Activated CD4-positive, CD25-positive, alpha-beta regulatory T cell treated with anti-CD3 and anti-CD28 coated beads, Interleukin-2, amount 50 U/mL, for 24 hours (primary cell): ENCODE results near the gene ERAP2.
"Not testable (repeated sequence)": the region's sequence is repeated elsewhere in the genome, so short reads cannot be mapped to it uniquely, and the experiment has no call there.

Experiments
- ATAC-seq, 2 donors: fragments of 150-1000 bp; cut with Tn5 transposase; one replicate each; pipeline ENCODE4 v1.10.0; 2021; ENCODE audit warnings: mild to moderate bottlenecking in 1 of 2, moderate library complexity in 1 of 2

Gene ERAP2

DNA sequence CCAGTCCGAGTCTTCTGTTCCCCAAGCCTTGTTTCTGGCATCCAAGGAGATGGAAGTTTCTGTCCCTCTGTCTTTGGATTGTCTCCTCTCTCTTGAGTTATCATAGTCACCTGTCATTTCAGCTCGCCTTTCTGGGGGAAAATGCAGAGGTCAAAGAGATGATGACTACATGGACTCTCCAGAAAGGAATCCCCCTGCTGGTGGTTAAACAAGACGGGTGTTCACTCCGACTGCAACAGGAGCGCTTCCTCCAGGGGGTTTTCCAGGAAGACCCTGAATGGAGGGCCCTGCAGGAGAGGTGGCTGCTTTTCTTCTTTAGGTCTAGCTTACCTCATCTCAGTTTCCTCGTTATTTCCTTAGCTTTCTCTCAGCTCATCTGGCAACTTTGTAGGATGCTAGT lies 25.1 kb downstream of the ERAP2 start:
- no peak for ATAC-seq

DNA sequence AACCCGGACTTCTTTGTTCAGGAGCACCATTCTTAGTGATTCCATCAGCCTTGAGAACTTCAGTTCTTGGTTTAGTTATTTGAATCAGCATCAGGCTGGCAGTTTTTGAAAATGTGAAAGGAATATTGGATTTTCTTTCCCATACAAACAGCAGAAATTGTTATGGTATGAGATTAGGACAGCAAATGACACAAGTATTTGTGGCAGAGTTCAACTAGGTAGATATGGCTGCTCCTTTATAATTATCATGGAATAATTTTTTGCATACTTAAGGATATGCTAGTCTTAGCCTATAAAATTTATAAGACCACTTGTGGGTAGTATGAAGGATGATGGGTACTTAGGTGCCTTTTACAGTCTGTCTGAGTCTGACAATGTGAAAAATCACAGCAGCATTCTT lies 25.5 kb downstream of the ERAP2 start:
- no peak for ATAC-seq

DNA sequence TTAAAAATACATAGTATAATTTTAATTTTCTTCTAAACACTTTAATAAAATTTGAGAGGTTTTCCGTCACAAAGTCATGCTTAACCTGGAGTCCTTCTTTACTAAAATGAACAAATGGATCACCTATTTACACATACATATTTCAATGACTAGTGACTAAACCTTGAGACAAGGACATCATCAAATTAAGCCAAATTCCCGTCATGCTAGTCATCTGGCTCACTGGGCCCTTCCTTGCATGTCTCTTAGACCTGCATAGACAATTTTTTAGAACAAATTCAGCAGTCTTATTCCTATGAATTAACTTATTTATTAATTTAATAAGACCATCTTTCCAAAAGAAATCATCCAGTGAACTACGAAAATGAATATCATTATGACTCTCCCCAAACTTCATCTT lies 26.6 kb downstream of the ERAP2 start:
- no peak for ATAC-seq

DNA sequence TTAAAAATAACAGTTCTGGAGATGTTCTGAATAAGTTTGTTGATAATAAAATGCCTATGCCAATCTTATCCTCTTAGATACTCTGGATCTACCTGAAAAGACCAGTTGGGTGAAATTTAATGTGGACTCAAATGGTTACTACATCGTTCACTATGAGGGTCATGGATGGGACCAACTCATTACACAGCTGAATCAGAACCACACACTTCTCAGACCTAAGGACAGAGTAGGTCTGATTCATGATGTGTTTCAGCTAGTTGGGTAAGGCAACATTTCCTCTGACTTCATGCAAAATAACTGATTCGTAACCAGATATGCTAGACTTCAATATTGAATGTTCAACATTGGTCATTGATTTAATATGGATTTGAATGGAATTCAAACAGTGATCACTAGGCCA lies 27.0 kb downstream of the ERAP2 start:
- ATAC-seq, result peak in 1 of 2 donors; percentile 60

DNA sequence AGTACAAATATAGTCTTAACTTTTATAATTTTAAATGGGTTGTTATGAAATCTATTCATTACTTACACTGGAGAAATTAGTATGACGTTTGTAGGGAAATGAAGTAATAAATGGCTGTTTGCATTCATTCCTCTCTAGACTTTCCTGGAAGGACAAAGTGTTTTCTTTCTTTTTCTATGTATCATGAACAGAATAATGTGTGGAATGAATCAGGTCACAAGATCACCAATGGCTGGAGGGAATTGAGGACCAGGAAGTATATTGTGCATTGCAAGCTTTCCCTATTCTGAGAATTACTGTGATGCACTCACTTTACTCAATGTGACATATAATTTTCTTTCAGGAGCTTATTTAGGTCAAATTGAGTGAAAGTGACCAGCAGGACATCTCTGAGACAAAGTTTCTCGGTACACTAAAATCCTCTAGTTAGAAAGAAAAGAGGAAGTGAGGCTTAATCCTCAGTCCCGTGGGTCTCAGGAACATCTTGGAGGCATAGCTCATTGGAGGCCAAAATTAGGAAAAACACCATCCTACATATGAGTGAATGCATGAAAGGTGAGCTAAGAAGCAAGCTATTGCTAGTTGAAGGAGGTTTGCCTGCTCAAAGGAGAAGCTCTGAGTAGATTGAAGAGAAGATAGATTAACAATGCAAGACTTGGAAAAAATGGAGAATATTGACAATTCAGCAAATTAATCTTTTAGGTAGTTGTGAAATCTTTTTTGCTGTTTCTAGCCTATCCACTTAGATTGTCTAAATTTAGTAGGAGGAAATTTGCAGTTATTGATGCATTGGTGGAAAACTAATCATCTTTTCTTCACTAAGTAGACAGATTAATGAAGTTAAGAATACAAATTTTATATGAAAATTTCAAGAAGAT lies 28.0 kb downstream of the ERAP2 start:
- no peak for ATAC-seq

DNA sequence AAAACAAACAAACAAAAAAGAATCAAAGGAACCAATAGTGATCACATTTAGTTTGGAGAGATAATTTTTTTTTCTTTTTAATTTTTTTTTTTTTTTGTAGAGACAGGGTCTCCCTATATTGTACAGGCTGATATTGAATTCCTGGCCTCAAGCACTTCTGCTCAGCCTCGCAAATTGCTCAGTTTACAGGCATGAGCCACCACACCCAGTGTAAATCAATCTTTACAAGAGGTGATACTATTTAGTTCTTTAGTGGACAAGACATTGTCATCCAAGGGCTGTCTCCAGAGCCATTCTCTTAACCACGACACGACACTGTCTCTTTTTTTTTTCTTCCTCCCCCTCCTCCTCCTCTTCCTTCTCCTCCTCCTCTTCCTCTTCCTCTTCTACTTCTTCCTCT lies 29.6 kb downstream of the ERAP2 start:
- ATAC-seq, result no peak

DNA sequence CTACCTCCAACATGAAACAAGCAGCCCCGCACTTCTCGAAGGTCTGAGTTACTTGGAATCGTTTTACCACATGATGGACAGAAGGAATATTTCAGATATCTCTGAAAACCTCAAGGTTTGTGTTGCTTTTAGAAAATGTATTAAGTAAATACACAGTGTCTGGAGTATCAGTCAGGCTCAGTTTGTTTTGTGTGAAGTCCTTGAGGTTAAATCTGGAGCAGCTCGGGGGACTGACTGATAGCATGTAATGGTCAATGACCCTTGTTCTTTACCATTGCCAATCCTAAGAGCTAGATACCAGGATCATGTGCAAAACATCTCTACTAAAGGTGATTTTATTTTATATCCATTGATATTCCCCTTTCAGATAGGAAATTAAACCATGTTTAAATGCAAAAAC lies 32.7 kb downstream of the ERAP2 start:
- ATAC-seq, result no peak

DNA sequence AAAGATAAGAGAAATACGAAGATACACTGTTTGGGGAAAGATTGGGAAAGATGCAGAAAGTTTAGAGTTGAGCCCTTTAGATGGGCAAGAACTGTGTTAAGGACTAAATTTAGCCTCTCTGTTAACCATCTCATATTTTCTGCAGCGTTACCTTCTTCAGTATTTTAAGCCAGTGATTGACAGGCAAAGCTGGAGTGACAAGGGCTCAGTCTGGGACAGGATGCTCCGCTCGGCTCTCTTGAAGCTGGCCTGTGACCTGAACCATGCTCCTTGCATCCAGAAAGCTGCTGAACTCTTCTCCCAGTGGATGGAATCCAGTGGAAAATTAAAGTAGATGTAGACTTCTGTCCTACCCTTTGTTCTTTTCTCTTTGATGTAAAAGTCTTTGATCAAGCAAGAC lies 33.1 kb downstream of the ERAP2 start:
- no peak for ATAC-seq

DNA sequence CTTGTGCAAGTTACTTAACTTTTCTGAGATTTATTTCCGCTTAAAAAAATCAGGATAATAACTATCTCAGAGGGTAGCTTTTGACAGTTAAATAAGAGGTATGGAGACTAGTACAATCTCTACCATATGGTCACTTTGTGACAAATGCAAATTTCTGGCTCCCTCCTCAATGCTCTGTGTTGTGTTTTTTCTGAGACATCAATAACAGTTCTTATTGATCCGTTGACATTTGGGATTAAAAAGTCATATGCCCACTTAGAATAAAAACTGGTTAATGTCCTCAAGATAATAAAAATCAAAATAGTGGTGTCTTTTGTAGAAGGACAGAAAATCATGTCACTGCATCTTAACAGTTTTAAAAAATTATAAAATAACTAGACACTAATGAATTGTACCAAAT lies 34.8 kb downstream of the ERAP2 start:
- no peak for ATAC-seq

DNA sequence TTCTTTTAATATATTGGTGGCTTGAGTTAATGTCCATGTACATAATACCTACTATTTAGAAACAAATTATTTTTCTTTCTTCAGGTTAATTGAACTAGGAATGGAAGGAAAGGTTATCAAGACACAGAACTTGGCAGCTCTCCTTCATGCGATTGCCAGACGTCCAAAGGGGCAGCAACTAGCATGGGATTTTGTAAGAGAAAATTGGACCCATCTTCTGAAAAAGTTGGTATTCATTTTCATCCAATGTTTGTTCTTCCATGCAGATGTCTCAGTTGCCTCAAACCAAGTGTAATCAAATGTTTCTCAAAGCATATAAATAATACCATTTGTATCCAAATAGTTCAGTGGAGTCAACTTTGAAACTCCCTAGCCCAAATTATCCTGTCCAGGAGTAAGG lies 36.9 kb downstream of the ERAP2 start:
- no peak for ATAC-seq

DNA sequence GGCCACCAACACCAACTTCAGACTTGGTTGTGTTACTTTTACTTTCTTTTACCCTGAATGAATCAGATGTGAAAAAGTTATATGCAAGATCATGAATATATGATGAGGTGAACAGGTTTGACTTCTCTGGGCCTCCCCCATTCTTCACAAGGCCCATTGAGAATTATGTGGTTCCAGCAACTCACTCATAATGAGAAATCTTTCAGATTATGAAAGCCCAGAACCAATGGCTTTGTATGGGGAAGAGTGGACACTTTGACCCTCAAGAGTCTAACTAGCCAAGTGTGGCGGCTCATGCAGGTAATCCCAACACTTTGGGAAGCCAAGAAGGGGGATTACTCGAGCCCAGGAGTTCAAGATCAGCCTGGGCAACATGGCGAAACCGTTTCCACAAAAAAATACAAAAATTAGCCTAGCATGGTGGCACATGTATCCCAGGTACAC lies 43.5 kb downstream of the ERAP2 start:
- ATAC-seq, result peak; percentile 90 to 95

DNA sequence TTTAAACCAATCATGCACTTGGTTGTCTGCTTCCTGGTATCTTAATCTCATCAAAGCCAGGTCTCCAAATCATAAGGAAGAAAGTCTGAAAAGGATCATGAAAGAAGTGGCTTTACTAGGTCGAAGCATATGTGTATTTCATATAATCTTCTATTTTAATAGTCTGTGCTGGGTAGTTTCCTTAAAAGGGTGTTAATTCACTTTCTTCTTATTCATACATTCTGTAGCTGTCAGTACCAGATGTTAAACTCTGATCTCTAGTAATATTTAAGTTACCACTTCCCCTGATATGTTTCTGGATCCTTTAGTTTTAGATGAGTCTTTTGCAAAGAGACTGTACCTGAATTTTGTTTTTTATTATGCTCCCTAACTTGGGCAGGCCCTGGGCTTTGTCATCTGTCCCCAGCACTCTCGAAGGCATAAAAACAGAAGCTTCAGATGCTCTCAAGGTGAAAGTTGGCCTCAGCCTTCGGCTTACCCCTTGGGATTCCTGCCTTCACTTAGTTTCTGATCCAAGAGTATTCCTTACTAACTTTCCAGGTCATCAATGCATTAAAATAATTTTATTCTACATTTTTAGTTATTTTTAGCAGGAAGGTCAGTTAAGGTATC lies 44.5 kb downstream of the ERAP2 start:
- no peak for ATAC-seq

DNA sequence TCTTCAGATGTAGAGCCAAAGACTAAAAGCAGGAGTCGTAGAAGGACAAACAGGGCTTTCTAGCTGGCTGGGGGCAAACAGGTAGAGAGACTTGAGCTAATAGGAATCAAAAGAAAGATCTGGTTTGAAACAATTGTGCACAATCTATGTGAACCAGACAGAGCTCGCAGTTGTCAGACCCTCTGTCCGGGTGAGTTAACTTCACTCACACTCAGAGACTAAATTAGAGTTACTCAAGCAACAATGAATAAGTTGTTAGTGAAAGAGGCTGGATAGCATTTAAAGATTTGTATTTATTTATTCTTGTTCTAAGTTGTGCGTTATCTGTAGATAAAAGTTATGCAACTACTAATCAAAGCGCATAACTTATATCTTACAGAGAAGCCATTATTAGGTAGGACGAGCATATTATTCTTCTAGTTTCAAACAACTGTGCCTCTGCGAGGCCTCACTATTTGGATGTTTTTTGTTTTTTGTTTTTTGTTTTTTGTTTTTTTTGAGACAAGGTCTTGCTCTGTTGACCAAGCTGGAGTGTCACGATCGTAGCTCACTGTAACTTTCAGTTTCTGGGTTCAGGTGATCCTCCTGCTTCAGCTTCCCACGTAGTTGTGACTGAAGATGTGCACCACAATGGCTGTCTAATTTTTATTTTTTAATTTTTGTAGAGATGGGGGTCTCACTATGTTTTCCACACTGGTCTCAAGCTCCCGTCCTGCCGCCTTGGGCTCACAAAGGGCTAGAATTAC lies 46.4 kb downstream of the ERAP2 start:
- no peak for ATAC-seq

DNA sequence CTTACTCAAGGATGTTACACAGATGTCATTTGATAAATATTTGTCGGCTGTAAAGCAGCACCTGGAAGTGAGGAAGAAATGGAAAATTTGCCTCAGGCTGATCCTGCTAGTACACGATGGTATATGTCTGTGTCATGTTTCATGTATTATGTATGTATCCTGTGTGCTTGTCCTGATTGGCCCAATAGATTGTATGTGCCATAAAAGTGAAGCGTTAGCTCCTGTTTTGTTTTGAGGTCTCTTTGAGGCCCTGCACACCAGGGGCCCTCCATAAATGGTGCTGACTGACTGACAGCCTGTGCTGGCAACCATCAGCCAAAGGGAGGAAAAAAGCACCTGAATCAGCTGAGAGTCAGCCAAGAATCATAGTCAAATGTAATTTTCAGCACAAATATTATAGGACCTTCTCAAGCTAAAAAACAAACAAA lies 47.7 kb downstream of the ERAP2 start:
- peak; percentile 25 to 44 for ATAC-seq

DNA sequence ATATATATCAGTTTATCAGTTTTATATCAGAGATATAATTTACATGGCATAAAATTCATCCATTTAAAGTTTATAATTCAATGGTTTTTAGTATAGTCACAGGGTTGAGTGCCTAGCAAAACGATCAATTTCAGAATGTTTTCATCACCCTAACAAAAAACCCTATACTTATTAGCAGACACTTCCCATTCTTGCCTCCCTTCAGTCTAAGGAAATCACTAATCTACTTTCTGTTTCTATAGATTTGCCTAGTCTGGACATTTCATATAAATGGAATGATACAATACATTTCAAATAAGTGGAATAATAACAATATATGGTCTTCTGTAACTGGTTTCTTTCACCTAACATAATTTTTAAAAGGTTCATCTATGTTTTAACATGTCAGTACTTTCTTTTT lies 50.0 kb downstream of the ERAP2 start:
- ATAC-seq, result no peak

DNA sequence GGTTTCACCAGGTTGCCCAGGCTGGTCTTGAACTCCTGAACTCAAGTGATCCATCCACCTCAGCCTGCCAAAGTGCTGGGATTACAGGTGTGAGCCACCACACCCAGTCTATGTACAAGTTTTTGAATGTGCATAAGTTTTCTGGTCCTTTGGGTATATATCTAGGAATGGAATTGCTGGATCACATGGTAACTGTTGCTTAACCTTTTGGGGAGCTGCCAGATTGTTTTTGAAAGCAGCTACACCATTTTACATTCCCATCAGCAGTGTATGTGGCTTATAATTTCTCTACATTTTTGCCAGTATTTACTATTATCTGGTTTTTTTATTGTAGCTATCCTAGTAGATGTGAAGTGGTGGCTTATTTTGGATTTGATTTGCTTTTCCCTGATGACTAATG lies 50.7 kb downstream of the ERAP2 start:
- no peak for ATAC-seq

DNA sequence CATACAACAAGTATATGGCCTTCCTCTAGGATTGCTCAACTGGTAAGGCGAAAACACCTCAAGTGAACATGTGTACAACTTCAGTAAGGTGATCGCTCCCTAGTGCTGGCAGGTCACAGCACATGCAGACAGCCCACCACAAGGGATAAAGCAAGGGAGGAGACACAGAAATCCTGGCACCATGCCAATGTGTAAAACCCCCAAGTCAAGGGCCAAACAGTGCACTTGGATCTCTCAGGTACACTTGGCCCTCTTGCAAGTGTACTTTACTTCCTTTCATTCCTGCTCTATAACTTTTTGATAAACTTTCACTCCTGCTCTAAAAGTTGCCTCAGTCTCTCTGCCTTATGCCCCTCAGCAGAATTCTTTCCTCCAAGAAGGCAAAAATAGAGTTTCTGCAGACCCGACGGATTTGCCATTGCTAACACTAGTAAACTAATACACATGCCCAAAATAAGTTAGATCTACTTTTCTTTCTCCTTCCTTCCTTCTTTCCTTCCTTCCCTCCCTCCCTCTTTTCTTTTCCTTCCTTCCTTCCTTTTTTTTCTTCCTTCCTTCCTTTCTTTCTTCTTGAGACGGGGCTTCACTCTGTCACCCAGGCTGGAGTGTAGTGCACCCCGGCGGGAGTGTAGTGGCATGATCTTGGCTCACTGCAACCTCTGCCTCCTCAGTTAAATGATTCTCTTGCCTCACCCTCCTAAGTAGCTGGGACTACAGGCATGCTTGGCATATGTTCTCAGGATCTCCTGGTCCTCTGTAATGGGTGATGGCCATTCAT lies 52.8 kb downstream of the ERAP2 start:
- ATAC-seq, result no peak

DNA sequence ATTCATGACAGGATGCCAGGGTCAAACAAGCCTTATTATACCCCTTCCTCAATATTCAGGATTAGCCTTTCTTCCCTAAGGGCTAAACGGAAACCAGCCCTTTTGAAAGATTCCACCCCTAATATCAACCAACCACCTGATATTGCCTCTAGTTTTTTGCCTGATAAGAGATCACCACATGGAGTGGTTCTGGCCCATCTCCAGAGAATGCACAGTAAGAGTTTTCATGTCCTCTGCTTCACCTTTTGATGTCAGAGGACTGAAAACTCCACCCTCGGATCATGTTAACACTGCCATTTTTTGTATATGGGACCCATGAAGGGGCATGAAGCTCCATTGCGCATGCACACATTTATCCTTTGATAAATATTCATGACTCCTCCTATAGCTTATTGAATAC lies 53.8 kb downstream of the ERAP2 start:
- ATAC-seq, result no peak

DNA sequence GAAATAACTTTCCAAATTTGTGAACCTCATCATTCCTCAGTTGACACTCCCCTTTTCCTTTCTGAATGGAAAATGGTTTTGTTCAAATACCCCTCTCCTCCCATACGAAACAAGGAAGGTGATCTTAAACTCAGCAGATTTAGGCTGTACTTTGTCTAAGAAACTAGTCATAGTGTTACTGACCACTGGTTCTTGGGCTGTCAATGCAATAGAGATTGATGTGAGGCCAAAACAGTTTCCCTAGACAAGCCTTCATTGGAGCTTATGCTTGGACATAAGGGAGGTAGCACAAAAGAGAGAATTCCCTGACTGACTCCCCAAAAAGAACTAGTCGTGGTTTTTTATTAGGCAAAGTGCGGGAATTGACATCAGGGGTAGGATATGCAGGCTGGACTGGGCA lies 54.3 kb downstream of the ERAP2 start:
- ATAC-seq, result no peak

DNA sequence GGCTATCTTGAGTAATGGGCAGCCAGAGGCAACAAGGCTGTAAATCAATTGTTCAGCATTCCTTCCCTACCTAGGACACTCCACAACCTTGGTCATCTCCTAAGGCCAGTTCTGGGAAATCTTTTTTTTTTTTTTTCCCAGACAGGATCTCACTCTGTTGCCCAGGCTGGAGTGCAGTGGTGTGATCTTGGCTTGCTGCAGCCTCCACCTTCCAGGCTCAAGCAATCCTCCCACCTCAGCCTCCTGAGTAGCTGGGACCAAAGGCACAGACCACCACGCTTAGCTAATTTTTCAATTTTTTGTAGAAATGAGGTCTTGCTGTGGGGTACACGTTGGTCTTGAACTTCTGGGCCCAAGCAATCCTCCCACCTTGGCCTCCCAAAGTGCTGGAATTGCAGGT lies 54.7 kb downstream of the ERAP2 start:
- ATAC-seq, result not testable (repeated sequence)

DNA sequence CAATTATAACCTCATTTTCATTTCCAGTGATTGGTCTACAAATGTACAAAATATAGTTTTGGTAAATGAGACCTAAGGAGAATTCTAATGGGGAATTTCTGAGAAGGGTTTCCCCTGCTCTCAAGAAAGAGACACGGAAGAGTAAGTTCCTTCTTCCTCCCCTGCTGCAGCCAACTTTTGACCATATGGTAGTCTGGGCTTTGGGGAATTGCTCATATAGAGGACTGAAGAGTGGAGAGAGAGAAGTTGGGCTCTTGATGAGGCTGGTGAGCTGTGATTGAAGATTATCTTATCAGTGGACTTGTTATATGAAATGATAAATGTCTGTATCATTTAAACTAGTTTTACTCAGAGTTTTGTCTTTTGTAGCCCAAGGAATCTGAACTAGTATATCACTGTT lies 55.3 kb downstream of the ERAP2 start:
- no peak for ATAC-seq

DNA sequence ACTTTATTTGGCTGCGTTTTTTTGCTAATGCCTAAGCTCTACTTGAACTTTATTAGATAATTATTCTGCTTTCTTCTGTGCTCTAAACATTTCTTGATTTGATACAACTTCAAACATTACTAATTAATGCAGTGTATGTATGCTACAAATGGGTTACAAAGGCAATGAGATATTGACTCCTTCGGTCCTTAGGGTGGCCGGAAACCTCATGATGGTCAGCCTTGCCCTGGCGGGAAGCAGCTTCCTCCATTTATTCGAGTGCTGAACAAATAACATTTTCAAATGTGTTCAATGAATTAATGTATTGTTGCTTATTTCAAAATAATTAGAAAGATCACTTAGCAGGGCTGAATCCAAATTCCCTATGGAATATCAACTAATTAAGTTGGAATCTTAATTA lies 55.7 kb downstream of the ERAP2 start:
- ATAC-seq, result no peak
